Measurements from ENCODE around the gene ADGRG6. TPM values are rescaled to one million over a fixed set of nuclear protein-coding genes. Genes with fewer than 3 reads are reported as not detected.

ADGRG6 gene
- total RNA-seq, 1 donor from 2014 or later, result 2.5 TPM

DNA sequence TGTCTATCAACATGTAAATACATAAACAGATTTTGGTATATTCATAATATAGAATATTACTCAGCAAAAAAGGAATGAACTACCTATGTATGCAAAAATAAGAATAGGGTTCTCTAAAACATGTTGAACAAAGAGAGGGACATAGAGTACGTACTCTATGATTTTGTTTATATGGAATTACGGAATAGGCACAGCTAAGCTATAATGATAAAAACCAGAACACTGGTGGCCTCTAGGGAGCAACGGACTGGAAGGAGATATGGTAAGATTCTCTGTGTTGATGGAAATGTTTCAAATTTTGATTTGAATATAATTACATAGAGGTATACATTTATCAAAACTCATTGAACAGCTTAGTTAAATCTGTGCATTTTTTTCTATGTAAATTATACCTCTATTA lies 19.6 kb downstream of the ADGRG6 start:
- Mint-ChIP-seq H3K27me3 (ENCODE audit: low read depth) (no peaks in the 10 kb centered on the region), H3K9me3 (ENCODE audit: low read depth) (no peaks in the 10 kb centered on the region), H3K4me3 (ENCODE audit: unreplicated experiment) (no peak overlapping the region), H3K27ac (ENCODE audit: unreplicated experiment) (no peak overlapping the region), H3K4me1 (ENCODE audit: low read depth) (no peaks in the 10 kb centered on the region), H3K36me3 (ENCODE audit: low read depth) (no peaks in the 10 kb centered on the region)
- DNase-seq (ENCODE audit: low spot score), result no peak
- TF ChIP-seq, protein P1, sequence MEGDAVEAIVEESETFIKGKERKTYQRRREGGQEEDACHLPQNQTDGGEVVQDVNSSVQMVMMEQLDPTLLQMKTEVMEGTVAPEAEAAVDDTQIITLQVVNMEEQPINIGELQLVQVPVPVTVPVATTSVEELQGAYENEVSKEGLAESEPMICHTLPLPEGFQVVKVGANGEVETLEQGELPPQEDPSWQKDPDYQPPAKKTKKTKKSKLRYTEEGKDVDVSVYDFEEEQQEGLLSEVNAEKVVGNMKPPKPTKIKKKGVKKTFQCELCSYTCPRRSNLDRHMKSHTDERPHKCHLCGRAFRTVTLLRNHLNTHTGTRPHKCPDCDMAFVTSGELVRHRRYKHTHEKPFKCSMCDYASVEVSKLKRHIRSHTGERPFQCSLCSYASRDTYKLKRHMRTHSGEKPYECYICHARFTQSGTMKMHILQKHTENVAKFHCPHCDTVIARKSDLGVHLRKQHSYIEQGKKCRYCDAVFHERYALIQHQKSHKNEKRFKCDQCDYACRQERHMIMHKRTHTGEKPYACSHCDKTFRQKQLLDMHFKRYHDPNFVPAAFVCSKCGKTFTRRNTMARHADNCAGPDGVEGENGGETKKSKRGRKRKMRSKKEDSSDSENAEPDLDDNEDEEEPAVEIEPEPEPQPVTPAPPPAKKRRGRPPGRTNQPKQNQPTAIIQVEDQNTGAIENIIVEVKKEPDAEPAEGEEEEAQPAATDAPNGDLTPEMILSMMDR (IDR thresholded peaks at IDR 0.05), result no peak

DNA sequence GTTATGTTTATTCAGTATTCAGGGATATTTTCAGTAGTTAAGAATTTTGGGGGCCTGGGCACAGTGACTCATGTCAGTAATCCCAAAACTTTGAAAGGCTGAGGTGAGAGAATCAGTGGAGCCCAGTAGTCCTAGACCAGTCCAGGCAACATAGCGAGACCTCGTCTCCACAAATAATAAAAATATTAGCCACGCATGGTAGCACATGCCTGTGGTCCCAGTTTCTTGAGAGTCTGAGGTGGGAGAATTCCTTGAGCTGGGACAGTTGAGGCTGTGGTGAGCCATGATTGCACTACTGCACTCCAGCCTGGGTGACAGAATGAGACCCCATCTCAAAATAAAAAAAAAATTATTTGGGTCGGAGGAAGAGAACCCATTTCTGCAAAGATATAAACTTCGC lies 20.3 kb downstream of the ADGRG6 start:
- Mint-ChIP-seq H3K9me3 (ENCODE audit: low read depth) (no peaks in the 10 kb centered on the region), H3K4me3 (ENCODE audit: unreplicated experiment) (no peak overlapping the region), H3K27ac (ENCODE audit: unreplicated experiment) (no peak overlapping the region), H3K36me3 (ENCODE audit: low read depth) (no peaks in the 10 kb centered on the region), H3K27me3 (ENCODE audit: low read depth) (no peaks in the 10 kb centered on the region), H3K4me1 (ENCODE audit: low read depth) (no peaks in the 10 kb centered on the region)
- TF ChIP-seq, protein P1 (IDR thresholded peaks at IDR 0.05), result no peak
- DNase-seq (ENCODE audit: low spot score), result no peak

DNA sequence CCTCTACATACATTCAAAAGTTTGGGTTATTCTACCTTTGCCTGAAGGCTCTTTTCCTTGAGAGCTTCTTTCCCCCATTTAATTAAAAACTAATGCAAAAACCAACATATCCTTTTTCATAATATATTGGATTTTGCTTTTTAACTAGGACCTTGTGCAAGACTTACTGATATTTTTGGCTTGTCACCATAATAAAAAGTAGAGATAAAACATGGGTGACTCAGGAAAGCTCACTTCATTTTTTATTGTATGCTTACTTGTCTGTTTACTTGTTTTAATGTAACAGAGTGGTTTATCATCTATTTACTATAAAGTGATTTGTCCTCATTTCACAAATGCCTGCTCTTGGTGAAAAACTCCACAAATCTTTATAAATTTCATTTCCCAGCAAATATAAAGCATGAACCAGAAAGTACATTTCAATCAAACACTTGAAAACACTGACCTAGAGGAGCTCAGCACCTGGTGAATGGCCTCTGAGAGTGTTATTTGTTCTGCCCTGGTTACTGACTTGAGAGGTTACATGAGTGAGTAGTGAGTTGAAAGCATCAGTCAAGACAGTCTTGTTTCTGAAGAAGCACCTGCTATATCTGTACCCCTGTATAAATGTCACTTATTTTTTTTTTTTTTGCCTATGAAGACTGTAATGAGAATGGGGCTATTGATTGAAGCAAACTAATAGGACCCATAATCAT lies 20.8 kb downstream of the ADGRG6 start:
- no peaks in the 10 kb centered on the region for H3K9me3 Mint-ChIP-seq (ENCODE audit: low read depth)
- H3K27me3 Mint-ChIP-seq (ENCODE audit: low read depth), result no peaks in the 10 kb centered on the region
- H3K4me1 Mint-ChIP-seq (ENCODE audit: low read depth), result no peaks in the 10 kb centered on the region
- TF ChIP-seq, protein P1 (IDR thresholded peaks at IDR 0.05), result no peak
- no peak overlapping the region for H3K4me3 Mint-ChIP-seq (ENCODE audit: unreplicated experiment)
- no peaks in the 10 kb centered on the region for H3K36me3 Mint-ChIP-seq (ENCODE audit: low read depth)
- no peak for DNase-seq (ENCODE audit: low spot score)
- no peak overlapping the region for H3K27ac Mint-ChIP-seq (ENCODE audit: unreplicated experiment)

DNA sequence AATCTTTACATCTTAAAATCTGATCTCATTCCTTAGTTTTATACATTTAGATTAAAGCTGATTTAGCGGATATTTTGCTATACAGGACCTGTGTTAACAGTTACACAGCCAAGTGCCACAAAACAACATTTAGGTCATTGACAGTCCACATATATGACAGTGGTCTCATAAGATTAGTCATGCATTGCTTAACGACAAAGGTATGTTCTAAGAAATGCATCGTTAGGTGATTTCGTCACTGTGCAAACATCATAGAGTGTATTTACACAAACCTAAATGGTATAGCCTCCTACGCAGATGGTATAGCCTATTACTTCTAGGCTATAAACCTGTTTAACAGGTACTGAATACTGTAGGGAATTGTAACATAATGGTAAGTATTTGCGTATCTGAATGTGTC lies 21.6 kb downstream of the ADGRG6 start:
- H3K36me3 Mint-ChIP-seq (ENCODE audit: low read depth), result no peaks in the 10 kb centered on the region
- H3K4me3 Mint-ChIP-seq (ENCODE audit: unreplicated experiment), result no peak overlapping the region
- H3K4me1 Mint-ChIP-seq (ENCODE audit: low read depth), result no peaks in the 10 kb centered on the region
- no peak overlapping the region for H3K27ac Mint-ChIP-seq (ENCODE audit: unreplicated experiment)
- DNase-seq (ENCODE audit: low spot score), result no peak
- TF ChIP-seq, protein P1 (IDR thresholded peaks at IDR 0.05), result no peak
- no peaks in the 10 kb centered on the region for H3K27me3 Mint-ChIP-seq (ENCODE audit: low read depth)
- H3K9me3 Mint-ChIP-seq (ENCODE audit: low read depth), result no peaks in the 10 kb centered on the region

DNA sequence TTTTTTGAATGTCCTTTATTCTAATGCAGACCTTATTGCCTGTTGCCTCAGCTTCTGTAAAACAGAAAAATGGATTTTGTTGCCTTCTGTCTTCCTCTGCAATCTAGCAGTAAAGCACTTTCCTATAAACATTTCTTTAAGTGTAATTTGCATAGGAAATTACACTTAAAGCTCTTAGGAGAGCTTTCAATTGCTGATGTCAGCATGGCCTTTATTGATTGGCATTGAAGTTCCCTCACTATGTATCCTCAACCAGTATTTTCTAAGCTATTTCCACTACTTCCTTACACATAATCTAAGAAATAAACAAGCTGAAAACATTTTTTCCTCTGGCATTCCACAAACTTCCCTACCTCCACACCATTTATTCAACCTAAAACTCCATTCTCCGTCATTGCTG lies 22.3 kb downstream of the ADGRG6 start:
- no peaks in the 10 kb centered on the region for H3K36me3 Mint-ChIP-seq (ENCODE audit: low read depth)
- no peak overlapping the region for H3K27ac Mint-ChIP-seq (ENCODE audit: unreplicated experiment)
- H3K4me1 Mint-ChIP-seq (ENCODE audit: low read depth), result no peaks in the 10 kb centered on the region
- H3K9me3 Mint-ChIP-seq (ENCODE audit: low read depth), result no peaks in the 10 kb centered on the region
- H3K27me3 Mint-ChIP-seq (ENCODE audit: low read depth), result no peaks in the 10 kb centered on the region
- H3K4me3 Mint-ChIP-seq (ENCODE audit: unreplicated experiment), result no peak overlapping the region
- TF ChIP-seq, protein P1 (IDR thresholded peaks at IDR 0.05), result no peak
- DNase-seq (ENCODE audit: low spot score), result no peak
